ENCODE measurements around the gene MRPS30. TPM values are rescaled to one million over a fixed set of nuclear protein-coding genes. Genes with fewer than 3 reads are reported as not detected.

Gene MRPS30
- total RNA-seq, 1 experiment from 2014 or later, result 63.9 TPM

DNA sequence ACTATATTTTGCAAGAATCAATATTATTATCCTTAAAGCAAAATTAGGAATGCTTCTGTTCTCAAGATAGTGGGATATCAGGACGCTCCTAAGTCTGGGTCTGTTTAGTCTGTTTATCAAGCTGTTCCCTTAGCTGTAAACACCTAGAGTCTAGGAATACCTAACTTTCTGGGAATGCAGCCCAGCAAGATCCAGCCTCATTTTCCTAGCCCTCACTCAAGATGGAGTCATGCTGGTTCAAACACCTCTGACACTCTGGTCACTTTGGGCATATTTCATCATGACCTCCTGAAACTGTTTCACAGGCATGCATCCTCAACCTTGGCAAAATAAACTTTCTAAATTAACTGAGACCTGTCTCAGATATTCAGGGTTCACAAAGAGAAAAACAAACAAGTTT, 14.4 kb upstream of the MRPS30 start:
- DNase-seq (ENCODE audit: low spot score), result no peak
- ChIA-PET CTCF (no interaction called here), POLR2A (ENCODE audit: low non-redundant PET) (no interaction called here)
- TF ChIP-seq, protein P1, sequence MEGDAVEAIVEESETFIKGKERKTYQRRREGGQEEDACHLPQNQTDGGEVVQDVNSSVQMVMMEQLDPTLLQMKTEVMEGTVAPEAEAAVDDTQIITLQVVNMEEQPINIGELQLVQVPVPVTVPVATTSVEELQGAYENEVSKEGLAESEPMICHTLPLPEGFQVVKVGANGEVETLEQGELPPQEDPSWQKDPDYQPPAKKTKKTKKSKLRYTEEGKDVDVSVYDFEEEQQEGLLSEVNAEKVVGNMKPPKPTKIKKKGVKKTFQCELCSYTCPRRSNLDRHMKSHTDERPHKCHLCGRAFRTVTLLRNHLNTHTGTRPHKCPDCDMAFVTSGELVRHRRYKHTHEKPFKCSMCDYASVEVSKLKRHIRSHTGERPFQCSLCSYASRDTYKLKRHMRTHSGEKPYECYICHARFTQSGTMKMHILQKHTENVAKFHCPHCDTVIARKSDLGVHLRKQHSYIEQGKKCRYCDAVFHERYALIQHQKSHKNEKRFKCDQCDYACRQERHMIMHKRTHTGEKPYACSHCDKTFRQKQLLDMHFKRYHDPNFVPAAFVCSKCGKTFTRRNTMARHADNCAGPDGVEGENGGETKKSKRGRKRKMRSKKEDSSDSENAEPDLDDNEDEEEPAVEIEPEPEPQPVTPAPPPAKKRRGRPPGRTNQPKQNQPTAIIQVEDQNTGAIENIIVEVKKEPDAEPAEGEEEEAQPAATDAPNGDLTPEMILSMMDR (conservative IDR thresholded peaks at IDR 0.05; ENCODE audit: low read depth, low read length), result no peak
- no peak for TF ChIP-seq EZH2 (IDR thresholded peaks at IDR 0.05; ENCODE audit: borderline replicate concordance, low read depth, low read length, poor library complexity, severe bottlenecking)
- intact Hi-C loops (cut with micrococcal nuclease; ENCODE audit: unreplicated experiment), result no loop called here
- Histone ChIP-seq H3K36me3 (ENCODE audit: insufficient read depth, low read length, poor library complexity, severe bottlenecking) (no peaks in the 10 kb centered on the region), H3K27ac (ENCODE audit: low read depth, low read length, poor library complexity, severe bottlenecking) (no peak overlapping the region), H3K4me1 (ENCODE audit: insufficient read depth, low read length, poor library complexity, severe bottlenecking) (no peaks in the 10 kb centered on the region), H3K4me3 (ENCODE audit: low read depth, low read length, poor library complexity, severe bottlenecking) (no peak overlapping the region), H3K27me3 (replicated peaks; ENCODE audit: insufficient read depth, low read depth, low read length, poor library complexity) (peaks cover 3% of the 10 kb centered on the region), H3K9me3 (ENCODE audit: low read depth, low read length, poor library complexity, severe bottlenecking) (peaks cover 5% of the 10 kb centered on the region)
- BruUV-seq (replicated peaks), result no TSS peak

- no TSS peak for BruUV-seq (replicated peaks)
- no peaks in the 10 kb centered on the region for H3K4me1 ChIP-seq (ENCODE audit: insufficient read depth, low read length, poor library complexity, severe bottlenecking)
- intact Hi-C loops (cut with micrococcal nuclease; ENCODE audit: unreplicated experiment), result no loop called here
- ChIA-PET CTCF (no interaction called here), POLR2A (ENCODE audit: low non-redundant PET) (no interaction called here)
- DNase-seq (ENCODE audit: low spot score), result no peak
- no peak for TF ChIP-seq EZH2 (IDR thresholded peaks at IDR 0.05; ENCODE audit: borderline replicate concordance, low read depth, low read length, poor library complexity, severe bottlenecking)
- TF ChIP-seq, protein P1 (conservative IDR thresholded peaks at IDR 0.05; ENCODE audit: low read depth, low read length), result no peak
- H3K9me3 ChIP-seq (ENCODE audit: low read depth, low read length, poor library complexity, severe bottlenecking), result peaks cover 5% of the 10 kb centered on the region
- H3K27me3 ChIP-seq (replicated peaks; ENCODE audit: insufficient read depth, low read depth, low read length, poor library complexity), result peaks cover 3% of the 10 kb centered on the region
- H3K27ac ChIP-seq (ENCODE audit: low read depth, low read length, poor library complexity, severe bottlenecking), result no peak overlapping the region
- H3K36me3 ChIP-seq (ENCODE audit: insufficient read depth, low read length, poor library complexity, severe bottlenecking), result no peaks in the 10 kb centered on the region
- no peak overlapping the region for H3K4me3 ChIP-seq (ENCODE audit: low read depth, low read length, poor library complexity, severe bottlenecking)
Observed at GRCh38 chr5:44795496-44795895, 13.3 kb upstream of the MRPS30 start.

GRCh38 chr5:44797841-44798240, 10.9 kb upstream of the MRPS30 start:
- no peak overlapping the region for H3K27ac ChIP-seq (ENCODE audit: low read depth, low read length, poor library complexity, severe bottlenecking)
- peaks cover 5% of the 10 kb centered on the region for H3K9me3 ChIP-seq (ENCODE audit: low read depth, low read length, poor library complexity, severe bottlenecking)
- H3K36me3 ChIP-seq (ENCODE audit: insufficient read depth, low read length, poor library complexity, severe bottlenecking), result no peaks in the 10 kb centered on the region
- DNase-seq (ENCODE audit: low spot score), result no peak
- intact Hi-C loops (cut with micrococcal nuclease; ENCODE audit: unreplicated experiment), result no loop called here
- no TSS peak for BruUV-seq (replicated peaks)
- ChIA-PET CTCF (no interaction called here), POLR2A (ENCODE audit: low non-redundant PET) (no interaction called here)
- peaks cover 3% of the 10 kb centered on the region for H3K27me3 ChIP-seq (replicated peaks; ENCODE audit: insufficient read depth, low read depth, low read length, poor library complexity)
- no peak overlapping the region for H3K4me3 ChIP-seq (ENCODE audit: low read depth, low read length, poor library complexity, severe bottlenecking)
- TF ChIP-seq, protein P1 (conservative IDR thresholded peaks at IDR 0.05; ENCODE audit: low read depth, low read length), result no peak
- no peak for TF ChIP-seq EZH2 (IDR thresholded peaks at IDR 0.05; ENCODE audit: borderline replicate concordance, low read depth, low read length, poor library complexity, severe bottlenecking)
- no peaks in the 10 kb centered on the region for H3K4me1 ChIP-seq (ENCODE audit: insufficient read depth, low read length, poor library complexity, severe bottlenecking)

Measured in A673 (cell line).